Hematopoietic multipotent progenitor cell treated with erythropoietin and hydrocortisone succinate and interleukin-3 and kit ligand, for 8 days (in vitro differentiated cells): ENCODE data around the gene EED.
"Not testable (repeated sequence)": the region's sequence is repeated elsewhere in the genome, so short reads cannot be mapped to it uniquely, and the experiment has no call there.

Experiments used
- DNase-seq: peaks from one replicate; pipeline ENCODE4 v3.0.0-alpha.2; 2015

EED gene

GRCh38 chr11:86219311-86220193 is 25.0 kb upstream of the EED start:
- DNase-seq, result no peak

DNA sequence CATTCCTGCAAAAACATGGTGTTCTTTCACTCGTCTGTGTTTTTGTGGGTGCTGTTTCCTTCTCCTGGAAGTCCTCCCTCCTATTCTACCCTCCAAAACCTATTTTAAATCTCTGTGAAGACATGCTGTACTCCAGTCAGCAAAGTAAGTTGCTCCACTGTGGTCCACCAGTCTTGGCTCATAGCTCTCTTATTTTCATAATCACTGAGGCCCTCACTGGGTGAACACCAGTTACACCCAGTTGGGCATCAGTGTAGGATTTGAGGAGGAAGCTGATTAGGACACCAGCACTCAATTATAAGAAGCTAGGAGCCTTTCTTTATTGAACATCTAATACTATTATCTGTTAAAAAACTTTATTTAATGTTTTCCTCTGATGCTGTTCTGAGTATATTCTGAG is 23.9 kb upstream of the EED start:
- DNase-seq, result no peak

GRCh38 chr11:86222081-86222480 is 22.5 kb upstream of the EED start:
- DNase-seq, result no peak

- DNase-seq, result not testable (repeated sequence)
Measured at GRCh38 chr11:86224575-86224974, 20.0 kb upstream of the EED start.

- DNase-seq, result not testable (repeated sequence)
Measured at GRCh38 chr11:86225344-86225743, 19.2 kb upstream of the EED start.

DNA sequence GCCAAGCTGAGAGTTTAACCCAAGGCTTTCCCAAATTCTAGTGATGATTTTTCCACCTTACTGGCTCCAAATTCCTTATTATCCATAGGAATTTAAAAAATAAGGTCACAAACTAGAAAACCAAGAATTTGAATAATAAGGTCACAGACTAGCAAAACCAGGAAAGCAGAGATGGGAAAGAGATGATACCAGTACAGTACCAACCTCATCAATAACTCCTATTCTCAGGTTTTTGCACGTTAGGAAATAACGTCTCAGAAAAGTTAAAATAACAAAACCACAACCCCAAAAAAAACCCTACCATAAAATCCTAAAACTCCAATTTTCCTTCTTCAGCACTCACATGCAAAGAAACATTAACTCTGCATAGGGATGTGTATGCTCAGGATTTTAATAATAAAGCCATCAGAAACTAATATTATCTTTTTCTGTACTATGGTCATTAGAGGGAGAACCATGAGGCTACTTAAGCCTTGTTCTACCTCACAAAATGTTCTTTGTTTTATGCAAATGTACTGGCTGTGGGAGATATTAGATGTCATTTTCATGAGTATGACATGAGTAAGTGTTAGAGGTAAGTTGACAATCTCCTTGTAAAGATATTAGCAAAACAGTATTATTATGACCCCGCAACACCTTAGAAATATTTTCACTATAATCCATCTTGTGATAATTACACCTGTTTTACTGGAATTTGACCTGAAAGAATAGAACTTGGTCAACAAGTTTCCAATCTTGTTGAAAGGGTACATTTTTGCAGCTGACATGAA is 16.1 kb upstream of the EED start:
- no peak for DNase-seq

GRCh38 chr11:86229039-86229330 is 15.6 kb upstream of the EED start:
- not testable (repeated sequence) for DNase-seq

GRCh38 chr11:86230179-86230804 is 14.3 kb upstream of the EED start:
- no peak for DNase-seq

- peak; percentile 63 for DNase-seq
Measured at GRCh38 chr11:86230921-86231434, 13.6 kb upstream of the EED start.

DNA sequence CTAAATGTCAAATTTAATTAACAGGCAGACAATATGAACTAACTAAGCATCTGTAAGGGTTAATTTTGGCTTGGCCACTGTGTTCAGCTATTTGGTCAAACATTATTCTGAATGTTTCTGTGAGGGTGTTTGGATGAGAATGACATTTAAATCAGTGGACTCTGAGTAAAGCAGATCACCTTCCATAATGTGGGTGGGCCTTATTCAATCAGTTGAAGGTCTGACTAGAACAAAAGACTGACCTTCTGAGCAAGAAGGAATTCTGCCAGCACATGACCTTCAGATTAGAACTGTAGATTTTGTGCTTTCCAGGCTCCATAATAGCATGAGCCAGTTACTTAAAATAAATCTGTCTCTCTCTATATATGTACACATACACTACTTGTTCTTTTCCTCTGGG is 12.0 kb upstream of the EED start:
- no peak for DNase-seq

DNA sequence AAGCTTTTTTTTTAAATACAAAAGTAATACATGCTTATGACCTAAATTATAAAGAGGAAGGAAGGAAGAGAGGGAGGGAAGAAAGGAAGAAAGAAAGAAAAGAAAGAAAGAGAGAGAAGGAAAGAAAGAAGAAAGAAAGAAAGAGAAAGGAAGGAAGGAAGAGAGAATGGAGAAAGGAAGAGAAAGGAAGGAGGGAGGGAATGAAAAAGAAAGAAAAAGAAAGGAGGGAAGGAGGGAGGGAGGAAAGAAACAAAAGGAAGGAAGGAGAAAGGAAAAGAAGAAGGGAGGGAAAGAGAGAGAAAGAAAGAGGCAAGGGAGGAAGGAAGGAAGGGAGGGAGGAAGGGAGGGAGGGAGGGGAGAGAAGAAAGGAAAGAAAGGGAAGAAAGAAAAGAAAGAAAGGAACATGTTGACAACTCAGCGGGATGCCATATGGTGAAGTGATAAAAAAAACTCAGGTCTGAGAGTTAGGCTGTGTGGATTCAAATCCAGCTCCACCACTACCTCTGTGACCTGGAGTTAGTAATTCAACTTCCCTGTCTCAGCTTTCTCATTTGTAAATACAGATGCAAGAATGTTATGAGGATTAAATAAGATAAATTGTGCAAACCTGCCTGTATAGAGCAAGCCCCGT is 9.6 kb upstream of the EED start:
- DNase-seq, result no peak

GRCh38 chr11:86237267-86237804 is 7.2 kb upstream of the EED start:
- DNase-seq, result no peak

DNA sequence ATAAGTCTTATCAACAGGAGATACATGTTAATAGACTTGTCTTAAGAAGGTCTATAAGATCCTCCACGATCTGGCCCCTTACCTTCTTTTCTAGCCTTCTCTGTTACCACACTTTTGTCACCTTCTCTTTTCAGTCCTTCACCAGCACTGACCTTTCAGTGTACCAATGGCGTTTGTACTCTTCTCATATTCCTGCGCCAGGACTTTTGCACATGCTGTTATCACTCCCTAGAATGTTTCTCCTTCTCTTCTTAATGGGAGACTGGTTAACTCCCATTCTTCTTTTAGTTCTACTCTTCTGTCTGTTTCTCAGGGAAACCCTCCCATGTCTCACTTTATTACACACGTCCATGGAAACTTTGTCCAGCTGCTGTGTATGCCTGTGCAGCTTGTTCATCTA is 4.4 kb upstream of the EED start:
- no peak for DNase-seq

DNA sequence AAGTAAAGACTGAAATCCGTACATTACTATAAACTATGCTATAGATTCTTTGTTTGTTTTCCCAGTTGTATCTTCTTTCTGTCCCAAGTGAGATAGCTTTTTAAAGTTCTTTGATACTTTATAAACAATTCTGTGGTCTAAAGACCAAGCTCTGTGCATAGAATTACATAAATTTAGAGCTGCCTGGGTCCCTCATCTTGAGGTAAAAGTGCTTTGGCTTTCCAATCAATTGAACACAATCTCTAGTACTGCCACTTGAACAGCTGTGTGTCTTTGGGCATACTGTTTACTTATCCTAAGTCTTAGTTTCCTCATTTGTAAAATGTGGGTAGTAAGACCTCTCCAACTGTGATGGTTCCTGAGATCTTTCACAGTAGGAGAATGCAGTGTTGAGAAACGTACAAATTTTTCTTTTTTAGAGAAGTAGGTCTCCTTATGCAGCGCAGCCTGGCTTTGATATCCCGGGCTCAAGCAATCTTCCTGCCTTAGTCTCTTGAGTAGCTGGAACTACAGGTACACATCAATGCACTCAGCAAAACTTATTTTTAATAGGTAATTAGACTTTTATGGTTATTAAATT is 2.5 kb upstream of the EED start:
- no peak for DNase-seq

GRCh38 chr11:86243396-86243795 is 1.2 kb upstream of the EED start:
- peak; percentile 81 for DNase-seq

- DNase-seq, result no peak
Measured at GRCh38 chr11:86244063-86244521, 461 bp upstream of the EED start.

GRCh38 chr11:86245369-86246292 is 1.1 kb downstream of the EED start:
- no peak for DNase-seq

GRCh38 chr11:86246293-86246675 is 1.7 kb downstream of the EED start:
- no peak for DNase-seq

GRCh38 chr11:86247608-86248007 is 3.1 kb downstream of the EED start:
- DNase-seq, result peak; percentile 85

GRCh38 chr11:86248609-86249008 is 4.1 kb downstream of the EED start:
- DNase-seq, result no peak
